ENCODE measurements around the gene SEH1L.

- TF ChIP-seq CTCF (IDR thresholded peaks at IDR 0.05) = no peak
- TF ChIP-seq POLR2AphosphoS5 (IDR thresholded peaks at IDR 0.05; ENCODE audit: insufficient read depth in 1 of 2, low read depth in 1 of 2) = no peak
- no peak for TF ChIP-seq POLR2A (IDR thresholded peaks at IDR 0.05)
These were observed 41.7 kb upstream of the SEH1L start for GRCh38 chr18:12906119-12906518.

All from vagina (tissue), 2 donors.